ENCODE data around the gene PMPCA.

PMPCA gene

GRCh38 chr9:136456258-136456657 is 45.8 kb downstream of the PMPCA start:
- no peak for DNase-seq (ENCODE audit: low spot score)

GRCh38 chr9:136457326-136457725 is 46.9 kb downstream of the PMPCA start:
- no peak for DNase-seq (ENCODE audit: low spot score)

GRCh38 chr9:136459425-136459824 is 49.0 kb downstream of the PMPCA start:
- DNase-seq (ENCODE audit: low spot score) = no peak

GRCh38 chr9:136460772-136461325 is 50.4 kb downstream of the PMPCA start:
- no peak for DNase-seq (ENCODE audit: low spot score)

- DNase-seq (ENCODE audit: low spot score) = no peak
These were observed 52.2 kb downstream of the PMPCA start for GRCh38 chr9:136462664-136463063.

- no peak for DNase-seq (ENCODE audit: low spot score)
These were observed 53.1 kb downstream of the PMPCA start for GRCh38 chr9:136463578-136463977.

- no peak for DNase-seq (ENCODE audit: low spot score)
These were observed 53.8 kb downstream of the PMPCA start for GRCh38 chr9:136464241-136464640.

- no peak for DNase-seq (ENCODE audit: low spot score)
These were observed 55.2 kb downstream of the PMPCA start for GRCh38 chr9:136465500-136466154.

GRCh38 chr9:136466155-136466541 is 55.7 kb downstream of the PMPCA start:
- DNase-seq (ENCODE audit: low spot score) = no peak

GRCh38 chr9:136467766-136468165 is 57.3 kb downstream of the PMPCA start:
- no peak for DNase-seq (ENCODE audit: low spot score)

GRCh38 chr9:136470356-136470755 is 59.9 kb downstream of the PMPCA start:
- DNase-seq (ENCODE audit: low spot score) = no peak

- no peak for DNase-seq (ENCODE audit: low spot score)
These were observed 60.5 kb downstream of the PMPCA start for GRCh38 chr9:136470792-136471469.

- DNase-seq (ENCODE audit: low spot score) = no peak
These were observed 61.5 kb downstream of the PMPCA start for GRCh38 chr9:136471802-136472487.

- no peak for DNase-seq (ENCODE audit: low spot score)
These were observed 62.3 kb downstream of the PMPCA start for GRCh38 chr9:136472640-136473353.

GRCh38 chr9:136473354-136473721 is 62.9 kb downstream of the PMPCA start:
- DNase-seq (ENCODE audit: low spot score) = no peak
